Large intestine (tissue), 3 donors: ENCODE results near the gene PAX5. TPM values are rescaled to one million over a fixed set of nuclear protein-coding genes. Genes with fewer than 3 reads are reported as not detected.

Experiments used
- DNase-seq, 2 donors: peaks; one replicate each; pipeline versions ENCODE4 v3.0.0 to v3.0.0-alpha.2; 2013
- H3K27ac ChIP-seq: one replicate; pipeline ENCODE4 v1.5.1; 2013; ENCODE audit warnings: low read length
- H3K27me3 ChIP-seq: 2 replicates; pipeline ENCODE4 v1.6.1; 2013; ENCODE audit warnings: low read length; ENCODE audit not compliant: control insufficient read depth, insufficient read depth
- H3K36me3 ChIP-seq: 2 replicates; pipeline ENCODE4 v1.6.1; 2013; ENCODE audit warnings: low read length; ENCODE audit not compliant: control insufficient read depth, insufficient read depth
- H3K4me1 ChIP-seq: one replicate; pipeline ENCODE4 v1.6.1; 2013; ENCODE audit warnings: low read length; ENCODE audit not compliant: control insufficient read depth, insufficient read depth
- H3K4me3 ChIP-seq: one replicate; pipeline ENCODE4 v1.5.1; 2013; ENCODE audit warnings: low read length
- H3K9me3 ChIP-seq: one replicate; pipeline ENCODE4 v1.6.1; 2013; ENCODE audit warnings: mild to moderate bottlenecking, low read depth, low read length, moderate library complexity; ENCODE audit not compliant: control insufficient read depth
- WGBS: methylation state at CpG from one replicate; pipeline ENCODE4 v1.1.5; 2013; ENCODE audit warnings: low lambda C conversion rate; ENCODE audit not compliant: insufficient coverage; 5-methylcytosine and 5-hydroxymethylcytosine counted together
- polyA plus RNA-seq: library from polyadenylated mRNA; unstranded; fragments of 120-200 nt; gene quantifications from one replicate; pipeline ENCODE4 v1.2.1, GENCODE V29; 2013

The PAX5 gene
- polyA plus RNA-seq, 1 donor = 0.06 TPM

- Histone ChIP-seq H3K9me3 (no peaks in the 10 kb centered on the region), H3K4me1 (no peaks in the 10 kb centered on the region), H3K27ac (no peak overlapping the region), H3K27me3 (peaks cover 30% of the 10 kb centered on the region), H3K36me3 (no peaks in the 10 kb centered on the region), H3K4me3 (no peak overlapping the region)
- no peak for DNase-seq
- no CpG with 5 or more reads among the region's 31 CpGs for WGBS
Observed at GRCh38 chr9:36881743-36882441, 152.2 kb downstream of the PAX5 start.

GRCh38 chr9:36881316-36881715 is 152.8 kb downstream of the PAX5 start:
- H3K27ac ChIP-seq = no peak overlapping the region
- H3K36me3 ChIP-seq = no peaks in the 10 kb centered on the region
- no peaks in the 10 kb centered on the region for H3K4me1 ChIP-seq
- peaks cover 27% of the 10 kb centered on the region for H3K27me3 ChIP-seq
- no peak for DNase-seq
- H3K9me3 ChIP-seq = no peaks in the 10 kb centered on the region
- 67% methylated on average over 1 of the region's 14 CpGs for WGBS
- H3K4me3 ChIP-seq = no peak overlapping the region

- H3K4me1 ChIP-seq = no peaks in the 10 kb centered on the region
- no peak overlapping the region for H3K4me3 ChIP-seq
- H3K9me3 ChIP-seq = no peaks in the 10 kb centered on the region
- no peak overlapping the region for H3K27ac ChIP-seq
- H3K27me3 ChIP-seq = peaks cover 21% of the 10 kb centered on the region
- WGBS = no CpG with 5 or more reads among the region's 12 CpGs
- DNase-seq = no peak
- H3K36me3 ChIP-seq = no peaks in the 10 kb centered on the region
Observed at GRCh38 chr9:36880075-36880474, 154.0 kb downstream of the PAX5 start.

GRCh38 chr9:36878986-36879982 is 154.8 kb downstream of the PAX5 start:
- DNase-seq = no peak
- H3K27me3 ChIP-seq = peaks cover 14% of the 10 kb centered on the region
- H3K4me1 ChIP-seq = no peaks in the 10 kb centered on the region
- H3K27ac ChIP-seq = no peak overlapping the region
- no peaks in the 10 kb centered on the region for H3K36me3 ChIP-seq
- no CpG with 5 or more reads among the region's 18 CpGs for WGBS
- H3K4me3 ChIP-seq = no peak overlapping the region
- H3K9me3 ChIP-seq = no peaks in the 10 kb centered on the region

- Histone ChIP-seq H3K4me3 (no peak overlapping the region), H3K4me1 (no peaks in the 10 kb centered on the region), H3K27me3 (peaks cover 13% of the 10 kb centered on the region), H3K9me3 (no peaks in the 10 kb centered on the region), H3K36me3 (no peaks in the 10 kb centered on the region), H3K27ac (no peak overlapping the region)
- DNase-seq = no peak
- WGBS = no CpG with 5 or more reads among the region's 6 CpGs
Observed at GRCh38 chr9:36877239-36877638, 156.8 kb downstream of the PAX5 start.

- H3K36me3 ChIP-seq = no peaks in the 10 kb centered on the region
- H3K9me3 ChIP-seq = no peaks in the 10 kb centered on the region
- no CpG with 5 or more reads among the region's 4 CpGs for WGBS
- H3K27ac ChIP-seq = no peak overlapping the region
- H3K4me1 ChIP-seq = no peaks in the 10 kb centered on the region
- H3K4me3 ChIP-seq = no peak overlapping the region
- H3K27me3 ChIP-seq = peaks cover 19% of the 10 kb centered on the region
- no peak for DNase-seq
Observed at GRCh38 chr9:36876056-36876455, 158.0 kb downstream of the PAX5 start.

GRCh38 chr9:36874921-36875320 is 159.1 kb downstream of the PAX5 start:
- Histone ChIP-seq H3K27ac (no peak overlapping the region), H3K4me1 (no peaks in the 10 kb centered on the region), H3K36me3 (no peaks in the 10 kb centered on the region)

GRCh38 chr9:36874261-36874660 is 159.8 kb downstream of the PAX5 start:
- Histone ChIP-seq H3K36me3 (no peaks in the 10 kb centered on the region), H3K27me3 (peaks cover 19% of the 10 kb centered on the region), H3K4me3 (no peak overlapping the region), H3K27ac (no peak overlapping the region), H3K9me3 (no peaks in the 10 kb centered on the region), H3K4me1 (no peaks in the 10 kb centered on the region)
- no peak for DNase-seq
- WGBS = no CpG with 5 or more reads among the region's 3 CpGs

More at GRCh38 chr9:36874921-36875320, 159.1 kb downstream of the PAX5 start:
- Histone ChIP-seq H3K9me3 (no peaks in the 10 kb centered on the region), H3K27me3 (peaks cover 19% of the 10 kb centered on the region), H3K4me3 (no peak overlapping the region)
- no peak for DNase-seq
- no CpG with 5 or more reads among the region's 6 CpGs for WGBS

GRCh38 chr9:36873247-36873875 is 160.7 kb downstream of the PAX5 start:
- H3K4me3 ChIP-seq = no peak overlapping the region

GRCh38 chr9:36872641-36873040 is 161.4 kb downstream of the PAX5 start:
- Histone ChIP-seq H3K27ac (no peak overlapping the region), H3K4me1 (peaks cover 3% of the 10 kb centered on the region), H3K36me3 (no peaks in the 10 kb centered on the region), H3K9me3 (no peaks in the 10 kb centered on the region), H3K4me3 (no peak overlapping the region), H3K27me3 (peaks cover 30% of the 10 kb centered on the region)
- no CpG with 5 or more reads among the region's 3 CpGs for WGBS
- no peak for DNase-seq

More at GRCh38 chr9:36873247-36873875, 160.7 kb downstream of the PAX5 start:
- Histone ChIP-seq H3K27ac (no peak overlapping the region), H3K9me3 (no peaks in the 10 kb centered on the region), H3K36me3 (no peaks in the 10 kb centered on the region), H3K4me1 (no peaks in the 10 kb centered on the region), H3K27me3 (peaks cover 27% of the 10 kb centered on the region)
- peak; percentile 51 to 53 for DNase-seq
- WGBS = no CpG with 5 or more reads among the region's 8 CpGs
